Activated T-cell treated with anti-CD3 and anti-CD28 coated beads for 24 hours (primary cell): ENCODE data around the gene NBPF3.

Experiments used
- DNase-seq: peaks from one replicate; pipeline ENCODE4 v3.0.0-alpha.2; 2020; ENCODE audit warnings: low read depth

Gene NBPF3

GRCh38 chr1:21495225-21495820 is 55.4 kb downstream of the NBPF3 start:
- DNase-seq: no peak

DNA sequence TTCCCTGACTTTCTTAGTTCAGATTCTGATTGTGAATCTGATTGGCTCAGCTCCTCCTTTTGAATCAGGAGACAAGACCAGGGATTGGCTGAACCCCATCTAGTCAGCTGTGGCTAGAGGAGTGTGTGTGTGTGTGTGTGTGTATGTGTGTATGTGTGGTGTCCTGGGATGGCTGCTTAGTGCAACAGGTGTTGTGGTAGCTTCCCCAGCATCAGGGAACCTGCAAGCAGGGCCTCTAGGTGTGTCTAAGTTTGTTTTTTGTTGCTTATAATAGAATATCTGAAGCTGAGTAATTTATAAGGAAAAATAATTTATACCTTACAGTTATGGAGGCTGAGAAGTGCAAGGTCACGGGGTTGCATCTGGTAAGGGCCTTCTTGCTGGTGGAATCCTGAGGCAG is 56.1 kb downstream of the NBPF3 start:
- no peak for DNase-seq

DNA sequence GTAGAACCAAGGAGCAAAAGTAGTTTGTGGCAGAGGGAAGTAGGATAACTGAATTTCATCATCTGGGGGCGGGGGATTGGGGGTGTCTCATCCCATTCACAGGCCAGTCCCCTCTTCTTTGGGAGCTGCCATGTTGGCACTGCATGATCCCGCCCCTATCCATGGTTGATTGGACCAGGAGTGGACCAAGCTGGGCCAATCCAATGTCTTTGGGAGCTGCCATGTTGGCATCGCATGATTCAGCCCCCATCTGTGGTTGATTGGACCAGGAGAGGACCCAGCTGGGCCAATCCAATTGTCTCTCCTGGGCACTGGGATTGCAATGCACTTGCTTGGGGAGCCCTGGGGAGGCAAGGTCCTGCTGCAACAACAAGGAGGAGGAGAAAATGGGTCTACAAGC is 56.9 kb downstream of the NBPF3 start:
- no peak for DNase-seq

DNA sequence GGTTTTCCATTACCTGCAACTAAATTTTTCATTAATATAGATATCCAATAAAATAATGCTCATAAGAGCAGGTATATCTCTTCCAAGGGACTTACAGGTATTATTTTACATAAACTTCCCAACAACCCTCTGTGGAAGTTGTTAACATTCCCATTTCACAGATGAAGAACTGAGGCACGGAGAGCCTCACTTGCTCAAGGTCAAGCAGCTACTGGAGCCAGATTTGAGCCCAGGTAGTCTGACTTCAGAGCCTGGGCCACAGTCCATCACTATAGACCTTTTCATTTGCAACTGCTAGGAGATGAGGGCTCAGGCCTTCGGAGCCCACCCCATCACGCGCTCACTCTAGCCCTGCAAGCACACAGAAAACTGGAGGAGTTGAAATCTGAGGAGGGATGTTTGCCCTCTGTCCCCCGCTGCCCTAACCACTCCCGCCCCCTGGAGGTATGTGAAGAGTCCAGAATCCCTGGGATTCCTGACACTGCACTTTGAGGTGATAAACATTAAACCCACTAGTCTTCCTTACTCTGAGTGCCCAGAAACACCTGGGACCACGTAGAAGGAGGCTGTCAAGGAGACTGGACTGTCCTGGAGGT is 57.6 kb downstream of the NBPF3 start:
- DNase-seq: no peak

GRCh38 chr1:21499283-21499950 is 59.5 kb downstream of the NBPF3 start:
- no peak for DNase-seq

GRCh38 chr1:21503706-21504377 is 63.9 kb downstream of the NBPF3 start:
- DNase-seq: no peak

DNA sequence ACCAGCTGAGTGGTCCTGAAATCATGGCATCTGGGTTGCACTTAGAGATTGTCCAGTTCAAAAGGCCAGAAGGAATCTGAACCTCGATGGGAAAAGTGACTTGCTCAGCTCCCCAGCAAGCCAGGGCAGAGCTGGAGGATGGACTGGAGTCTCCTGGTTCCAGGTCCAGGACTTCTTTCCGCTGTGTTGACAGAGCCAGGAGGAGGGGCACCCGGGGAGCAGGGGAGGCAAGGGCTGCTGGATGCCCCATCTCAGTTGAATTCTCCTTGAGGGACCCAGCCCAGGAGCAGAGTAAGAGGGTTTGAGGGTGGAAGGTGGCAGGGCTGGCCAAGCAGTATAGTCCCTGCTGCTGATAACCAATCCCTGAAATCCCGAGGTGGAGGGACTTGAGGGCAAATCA is 66.9 kb downstream of the NBPF3 start:
- DNase-seq: no peak

GRCh38 chr1:21507511-21508270 is 67.8 kb downstream of the NBPF3 start:
- no peak for DNase-seq

- DNase-seq: peak; percentile 50
These were observed 68.8 kb downstream of the NBPF3 start for GRCh38 chr1:21508580-21509350.

GRCh38 chr1:21509351-21510112 is 69.6 kb downstream of the NBPF3 start, which contains the start of gene ALPL:
Gene ALPL (plus strand): TSS chr1:21509423. CDS start chr1:21554082, 44,659 bp downstream.
- DNase-seq: no peak

DNA sequence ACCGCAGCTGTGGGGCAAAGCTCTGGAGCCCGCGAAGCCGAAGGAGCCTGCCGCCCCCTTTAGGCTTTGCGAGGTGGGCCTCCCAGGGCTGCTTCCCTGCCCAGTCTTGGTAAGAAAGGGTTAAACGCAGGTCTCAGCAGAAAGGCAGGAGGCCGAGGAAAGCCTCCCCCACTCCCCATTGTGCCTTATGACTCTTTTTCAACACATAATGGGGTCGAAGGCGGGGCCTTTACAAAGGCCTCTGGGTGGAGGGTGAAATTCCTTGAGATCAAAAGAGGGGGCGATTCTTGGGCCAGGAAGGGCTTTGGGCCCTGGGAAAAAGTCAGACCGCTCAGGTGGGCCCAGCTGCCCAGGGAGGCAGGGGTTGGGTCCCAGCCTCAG is 70.2 kb downstream of the NBPF3 start:
- DNase-seq: no peak

DNA sequence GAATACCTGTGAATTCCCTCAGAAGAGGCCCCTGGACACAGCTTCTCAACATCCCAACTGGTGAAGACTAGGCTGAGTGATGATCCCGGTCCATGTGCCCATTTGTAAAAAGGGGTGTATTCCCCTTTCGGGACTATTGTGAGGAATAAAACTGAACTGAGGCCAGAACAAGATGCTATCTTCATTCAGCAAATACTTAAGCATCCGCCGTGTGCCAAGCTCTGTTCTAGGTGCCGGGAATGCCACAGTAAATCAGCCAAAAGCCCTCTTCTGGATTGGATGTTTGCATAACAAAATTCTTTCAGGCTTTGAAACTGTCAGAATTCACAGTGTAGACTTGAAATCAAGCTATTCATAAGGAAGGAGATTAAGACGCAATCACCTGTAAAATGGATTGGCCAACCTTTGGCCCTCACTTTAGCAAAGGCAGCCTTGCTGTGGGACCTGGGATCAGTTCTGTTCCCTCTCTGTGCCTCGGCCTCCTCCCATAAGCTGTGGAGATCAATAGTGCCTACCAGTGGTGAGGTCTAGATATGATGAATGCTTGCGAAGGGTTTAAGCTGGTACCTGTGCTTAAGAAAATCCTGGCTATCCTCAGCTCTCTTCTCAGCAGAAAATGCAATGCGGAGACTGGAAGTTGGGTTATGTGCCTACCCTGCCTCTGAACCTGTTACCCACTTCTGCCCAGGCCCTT is 71.1 kb downstream of the NBPF3 start:
- no peak for DNase-seq

DNA sequence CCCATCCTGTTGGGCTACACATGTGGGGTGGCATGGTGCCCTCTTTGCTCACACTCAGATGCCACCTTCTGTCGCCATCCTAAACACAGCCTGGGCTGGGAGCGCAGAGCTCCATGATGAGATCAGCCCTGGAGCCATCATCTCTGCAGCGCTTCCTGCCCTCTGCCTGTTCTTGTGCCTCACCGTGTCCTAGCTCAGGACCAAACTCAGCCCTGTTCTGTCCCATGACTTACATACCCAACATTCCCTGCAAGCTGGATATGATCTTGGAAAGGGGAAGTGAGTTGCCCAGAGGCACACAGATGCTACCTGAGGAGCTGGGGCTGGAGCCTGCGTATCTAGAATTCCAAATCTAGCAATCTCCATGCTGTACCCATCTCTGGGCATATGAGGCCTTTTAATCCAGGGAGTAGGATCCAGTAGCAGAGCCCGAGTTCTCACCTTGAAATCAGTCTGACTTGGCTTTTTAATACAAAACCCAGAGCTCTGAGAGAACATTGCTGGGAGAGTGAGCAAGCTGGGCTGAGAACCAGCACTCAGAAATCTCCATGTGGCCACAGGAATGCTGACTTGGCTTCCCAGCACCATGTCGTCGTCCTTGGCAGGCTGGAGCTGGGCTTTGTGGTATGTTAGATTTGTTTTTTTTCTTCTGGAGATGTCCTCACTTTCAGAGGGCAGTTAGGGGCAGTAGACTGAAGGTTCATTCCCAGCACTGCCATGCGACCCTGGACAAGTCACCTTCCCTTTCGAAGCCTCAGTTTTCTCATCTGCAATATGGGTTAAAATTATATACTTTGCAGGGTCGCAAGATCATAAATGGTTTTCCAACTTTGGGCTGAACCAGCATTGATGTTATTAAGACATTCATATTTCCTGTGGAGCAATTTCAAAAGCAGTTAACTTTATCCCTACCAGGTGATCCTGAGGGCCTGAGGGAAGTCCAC is 71.9 kb downstream of the NBPF3 start:
- no peak for DNase-seq

DNA sequence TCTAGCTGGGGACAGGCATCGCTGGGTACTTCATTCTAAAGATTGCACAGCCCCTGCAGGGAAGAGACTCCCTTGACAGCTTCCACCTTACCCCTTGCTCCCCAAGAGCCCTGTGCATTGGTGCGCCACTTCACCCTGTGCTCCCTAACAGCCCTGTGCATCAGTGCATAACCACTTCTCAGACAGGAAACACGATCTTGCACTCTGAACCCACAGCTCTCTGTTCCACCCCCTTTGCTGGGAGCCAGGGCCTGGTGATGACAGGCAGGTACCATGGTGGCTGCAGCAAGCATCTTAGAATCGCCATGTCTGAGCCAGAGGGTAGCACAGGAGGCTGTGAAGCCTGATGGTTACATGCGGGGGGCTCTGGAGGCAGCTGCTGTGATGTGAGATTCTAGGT is 74.3 kb downstream of the NBPF3 start:
- no peak for DNase-seq

DNA sequence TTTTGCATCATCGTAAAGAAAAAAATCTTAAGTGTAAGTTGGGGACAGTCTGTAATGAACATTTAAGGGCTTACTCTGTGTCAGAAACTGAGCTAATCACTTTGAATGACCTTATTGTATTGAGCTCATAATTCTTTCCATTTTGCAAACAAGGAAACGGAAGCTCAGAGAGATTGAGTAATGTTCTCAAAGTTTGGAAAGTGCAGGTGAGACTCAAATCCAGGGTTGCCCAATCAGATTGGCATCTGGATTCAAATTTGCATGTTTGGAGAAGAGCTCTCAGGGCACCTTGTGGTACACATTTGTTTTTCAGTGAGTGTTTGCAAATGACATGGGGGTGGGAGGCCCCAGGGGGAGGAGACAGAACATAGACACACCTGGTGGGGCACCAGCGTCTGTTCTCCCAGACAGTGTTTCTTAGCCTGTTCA is 77.2 kb downstream of the NBPF3 start:
- no peak for DNase-seq

DNA sequence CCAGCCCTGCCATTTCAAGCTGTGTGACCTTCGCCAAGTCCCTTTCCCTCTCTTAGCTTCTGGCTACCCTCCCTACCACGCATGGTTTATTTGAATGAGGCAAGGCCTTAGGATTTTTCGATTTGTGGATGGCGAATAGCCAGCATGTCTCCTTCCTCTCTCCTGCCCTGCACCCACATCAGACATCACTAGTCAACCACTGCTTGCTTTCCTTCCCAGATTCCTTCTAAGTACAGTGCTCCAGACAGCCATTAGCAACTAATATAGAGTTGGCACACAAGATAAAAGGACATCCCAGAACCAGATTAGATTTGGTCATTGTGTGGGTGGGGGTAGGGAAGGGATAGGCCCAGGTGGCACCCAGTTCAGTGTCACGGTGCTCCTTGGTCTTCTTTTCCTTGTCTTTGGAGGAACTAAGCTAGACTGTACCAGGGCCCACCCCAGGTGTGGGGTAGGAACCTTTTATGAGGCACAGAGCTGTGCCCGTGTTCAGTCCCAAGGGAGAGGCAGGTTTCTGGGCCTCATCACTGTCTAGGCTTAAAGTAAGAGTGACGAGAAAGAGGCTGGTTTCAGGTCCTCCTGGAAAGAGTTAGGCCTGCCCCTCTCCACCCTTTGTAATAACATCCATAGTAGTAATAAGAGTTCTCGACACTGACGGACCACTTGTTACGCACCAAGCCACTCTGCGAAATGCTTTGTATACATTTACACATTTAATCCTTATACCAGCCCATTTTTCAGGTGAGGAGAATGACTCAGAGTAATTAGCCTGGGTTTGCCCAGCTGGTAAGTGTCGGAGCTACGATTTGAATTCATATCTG is 77.9 kb downstream of the NBPF3 start:
- DNase-seq: no peak

DNA sequence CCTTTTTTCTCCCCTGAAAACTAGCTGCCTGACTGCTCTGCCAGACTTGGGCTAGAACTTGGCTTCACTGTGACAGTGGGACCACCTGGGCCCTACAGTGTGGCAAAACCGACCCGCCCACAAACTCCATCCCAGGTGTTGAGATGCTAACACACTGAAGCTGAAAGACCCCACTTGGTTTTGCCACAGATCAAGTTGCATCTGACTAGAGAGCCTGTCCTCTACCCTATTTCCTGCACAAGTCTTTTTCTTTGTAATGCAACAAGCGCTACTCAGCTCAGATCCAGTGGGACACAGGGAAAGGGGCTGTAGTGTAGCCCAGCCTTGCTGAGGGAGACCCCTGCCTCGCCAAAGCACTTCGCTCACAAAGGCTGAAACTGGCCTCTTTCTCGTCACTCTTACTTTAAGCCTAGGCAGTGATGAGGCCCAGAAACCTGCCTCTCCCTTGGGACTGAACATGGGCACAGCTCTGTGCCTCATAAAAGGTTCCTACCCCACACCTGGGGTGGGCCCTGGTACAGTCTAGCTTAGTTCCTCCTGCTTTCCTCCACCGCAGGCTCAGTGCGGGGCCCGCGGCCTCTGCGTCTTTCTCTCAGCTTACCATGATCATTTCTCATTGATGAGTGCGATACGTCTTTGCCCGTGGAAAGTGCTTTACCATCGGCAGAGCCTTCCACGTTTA is 79.0 kb downstream of the NBPF3 start:
- no peak for DNase-seq
